ENCODE data around the gene DOCK8. TPM values are rescaled to one million over a fixed set of nuclear protein-coding genes. Genes with fewer than 3 reads are reported as not detected.
A peak's percentile ranks its signal among the peaks of the same experiment; 100 is the strongest.
"Not testable (repeated sequence)": the region's sequence is repeated elsewhere in the genome, so short reads cannot be mapped to it uniquely, and the experiment has no call there.

The DOCK8 gene
- total RNA-seq: 100 to 1,000 TPM; 143 to 174 TPM

DNA sequence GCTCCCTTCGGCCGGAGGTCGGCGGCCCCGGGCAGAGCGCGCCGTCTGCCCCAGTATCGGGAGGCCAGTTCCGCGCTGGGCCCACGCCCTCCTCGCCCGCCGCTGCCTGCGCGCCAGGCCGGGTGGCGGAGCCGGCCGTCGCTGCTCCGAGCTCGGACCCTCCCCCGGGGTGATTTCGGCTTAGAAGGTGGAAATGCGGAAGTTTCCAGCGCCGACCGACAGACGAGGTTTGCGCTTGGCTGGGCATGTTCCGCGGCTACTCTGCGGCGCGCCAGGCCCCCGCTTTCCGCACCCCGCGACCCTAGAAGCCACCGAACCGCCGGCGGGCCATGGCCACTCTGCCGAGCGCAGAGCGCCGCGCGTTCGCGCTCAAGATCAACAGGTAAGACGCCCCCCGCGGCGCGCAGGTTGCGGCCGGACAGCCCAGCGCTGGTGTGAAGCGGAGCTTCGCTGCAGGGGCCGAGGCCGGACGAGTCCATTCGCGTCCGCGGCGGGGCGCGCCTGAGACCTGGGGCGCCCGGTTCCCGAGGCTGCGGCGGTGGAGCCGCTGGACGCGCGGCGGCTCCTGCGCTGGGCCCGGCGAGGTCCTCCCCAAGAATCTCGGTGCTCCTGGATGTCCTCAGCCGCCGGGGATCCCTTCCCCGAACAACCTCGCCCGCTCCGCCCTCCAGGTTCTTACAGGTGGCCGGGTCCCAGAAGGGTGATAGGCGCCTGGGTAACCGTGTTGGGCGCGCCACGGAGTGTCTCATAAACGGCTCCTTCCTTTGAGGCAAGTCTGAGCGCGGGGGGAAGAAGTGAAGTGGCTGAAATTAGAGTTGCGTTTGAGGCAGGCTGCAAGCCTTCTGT, at the start of gene DOCK8:
Gene DOCK8, plus strand, starts transcription at position 218 of the 846 bp plus-strand sequence. Its CDS starts 112 bp downstream, at position 330.
- peak within 1 kb of the TSS; percentile 51 to 60 for H3K27ac Mint-ChIP-seq
- ATAC-seq: peak; percentile 95
- H3K9me3 Mint-ChIP-seq: no peaks in the 10 kb centered on the region
- H3K36me3 Mint-ChIP-seq: no peaks in the 10 kb centered on the region
- peak; percentile 86 for DNase-seq (ENCODE audit: low spot score)
- H3K4me1 Mint-ChIP-seq (ENCODE audit: low read depth in 2 of 2): peaks cover 17 to 22% of the 10 kb centered on the region in 2 donors
- H3K4me3 Mint-ChIP-seq: peak within 1 kb of the TSS; percentile 87
- no peaks in the 10 kb centered on the region for H3K27me3 Mint-ChIP-seq

DNA sequence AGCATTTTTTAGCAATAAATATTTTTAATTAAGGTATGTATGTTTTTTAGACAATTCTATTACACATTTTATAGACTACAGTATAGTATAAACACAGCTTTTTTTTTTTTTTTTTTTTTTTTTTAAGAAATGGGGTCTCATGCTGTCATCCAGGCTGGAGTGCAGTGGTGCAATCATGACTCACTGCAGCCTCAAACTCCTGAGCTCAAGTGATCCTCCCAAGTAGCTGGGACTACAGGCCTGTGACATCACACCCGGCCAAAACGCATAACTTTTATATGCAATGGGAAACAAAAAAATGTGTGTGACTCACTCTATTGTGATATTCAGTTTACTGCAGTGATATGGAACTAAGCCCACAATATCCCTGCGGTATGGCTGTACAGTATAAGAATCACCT, 44.9 kb upstream of the DOCK8 start:
- not testable (repeated sequence) for H3K27me3 Mint-ChIP-seq; H3K4me1 Mint-ChIP-seq (ENCODE audit: low read depth in 2 of 2); H3K36me3 Mint-ChIP-seq; DNase-seq (ENCODE audit: low spot score); H3K4me3 Mint-ChIP-seq; H3K9me3 Mint-ChIP-seq; H3K27ac Mint-ChIP-seq; ATAC-seq

DNA sequence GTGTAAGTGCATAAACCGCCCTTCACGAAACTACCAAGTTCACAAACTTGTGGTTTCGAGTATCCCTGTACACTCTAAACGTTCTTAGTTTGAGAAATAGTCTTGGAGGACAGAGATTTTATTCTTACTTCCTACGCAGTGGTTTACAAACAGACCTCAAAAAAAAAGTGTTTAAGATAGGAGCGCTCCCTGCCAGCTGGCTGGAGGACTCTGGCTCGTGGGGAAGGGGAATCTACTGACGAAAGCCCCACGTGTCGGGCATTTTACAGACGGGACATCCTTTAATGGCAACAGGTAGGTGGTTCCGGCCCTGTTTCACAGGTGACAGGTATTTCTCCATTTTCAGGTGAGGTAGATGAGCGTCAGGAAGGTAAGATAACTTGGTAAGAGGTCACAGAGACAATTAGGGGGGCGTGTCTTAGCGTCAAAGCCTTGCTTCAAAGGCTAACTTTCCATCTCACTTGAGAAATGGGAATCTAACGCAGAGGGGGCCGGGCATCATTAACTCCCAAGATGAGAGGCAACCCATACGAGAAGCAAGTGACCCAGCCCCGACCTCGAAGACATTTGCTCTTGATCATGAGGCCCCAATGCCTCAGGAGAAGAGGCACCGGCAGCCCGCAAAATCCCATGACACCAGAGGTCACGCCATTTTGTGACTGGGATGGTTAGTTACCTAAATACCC, 36.4 kb upstream of the DOCK8 start:
- Mint-ChIP-seq H3K27ac (peak overlapping the region; percentile 68 to 92), H3K4me3 (peak overlapping the region; percentile 94)
- not testable (repeated sequence) for H3K4me1 Mint-ChIP-seq (ENCODE audit: low read depth in 2 of 2); ATAC-seq; H3K9me3 Mint-ChIP-seq; H3K27me3 Mint-ChIP-seq; DNase-seq (ENCODE audit: low spot score); H3K36me3 Mint-ChIP-seq

GRCh38 chr9:178970-179383, 35.7 kb upstream of the DOCK8 start, which contains the start of gene ZNG1A:
Gene ZNG1A, minus strand, starts transcription at chr9:179056. Its CDS starts 87 bp downstream, at chr9:178969.
- not testable (repeated sequence) for ATAC-seq; H3K36me3 Mint-ChIP-seq; H3K9me3 Mint-ChIP-seq; H3K27me3 Mint-ChIP-seq; H3K4me1 Mint-ChIP-seq (ENCODE audit: low read depth in 2 of 2)
- DNase-seq (ENCODE audit: low spot score): peak; percentile 79
- Mint-ChIP-seq H3K27ac (peak within 1 kb of the TSS; percentile 68 to 92), H3K4me3 (peak within 1 kb of the TSS; percentile 94)

GRCh38 chr9:199601-200000, 15.1 kb upstream of the DOCK8 start:
- ATAC-seq; DNase-seq (ENCODE audit: low spot score); H3K4me1 Mint-ChIP-seq (ENCODE audit: low read depth in 2 of 2); H3K27me3 Mint-ChIP-seq; H3K27ac Mint-ChIP-seq; H3K36me3 Mint-ChIP-seq; H3K4me3 Mint-ChIP-seq; H3K9me3 Mint-ChIP-seq: not testable (repeated sequence)

DNA sequence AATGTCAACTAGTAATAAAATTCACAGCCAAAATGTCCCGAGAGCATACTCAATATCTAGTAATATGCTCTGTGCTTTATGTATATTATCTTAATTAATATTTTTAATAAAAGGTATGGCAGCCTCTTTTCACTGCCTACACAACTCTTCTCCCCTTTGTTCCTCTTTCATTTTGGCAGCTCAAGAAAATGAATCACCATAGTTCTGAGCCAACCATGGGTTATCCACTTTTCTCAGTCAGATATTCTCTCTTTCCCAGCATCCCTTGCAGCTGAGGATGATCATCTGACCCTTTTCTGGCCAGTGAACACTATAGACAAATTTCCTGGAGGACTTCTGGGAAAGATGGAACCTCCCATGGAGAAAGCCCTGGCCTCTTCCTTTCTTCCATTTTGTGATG, 8.2 kb upstream of the DOCK8 start:
- Mint-ChIP-seq H3K4me3 (no peak overlapping the region), H3K27ac (no peak overlapping the region)
- ATAC-seq: no peak

DNA sequence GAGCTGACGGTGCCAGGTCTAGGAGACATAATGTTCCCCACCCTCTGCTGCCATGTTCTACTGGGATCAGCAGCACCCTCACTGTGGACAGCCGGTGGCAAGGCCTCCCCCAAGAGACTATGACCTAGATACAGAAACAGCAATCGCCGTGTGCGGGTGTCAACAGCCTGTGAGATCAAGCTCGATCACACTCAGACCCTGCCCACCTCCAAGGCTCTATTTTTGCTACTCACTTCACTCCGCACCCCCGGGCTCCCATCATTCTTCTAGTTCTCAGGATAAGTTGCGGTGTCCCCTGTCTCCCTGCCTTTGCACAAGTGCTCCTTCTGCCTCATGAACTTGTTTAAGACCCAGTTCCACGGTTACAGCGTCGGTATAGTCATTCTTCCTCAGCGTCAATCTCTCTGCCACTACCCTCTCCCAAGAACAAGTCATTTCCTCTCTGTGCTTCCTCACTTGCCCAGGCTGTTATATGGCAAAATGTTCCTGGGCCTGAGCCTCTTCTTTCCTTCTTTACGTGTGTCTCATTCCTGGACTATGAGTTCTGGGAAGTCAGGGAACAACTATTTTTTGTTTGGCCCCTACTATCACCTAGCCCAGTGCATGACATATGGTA, 5.4 kb upstream of the DOCK8 start:
- Mint-ChIP-seq H3K9me3 (no peaks in the 10 kb centered on the region), H3K4me1 (ENCODE audit: low read depth in 2 of 2) (peaks cover 0 to 4% of the 10 kb centered on the region in 2 donors), H3K27me3 (peaks cover 0 to 3% of the 10 kb centered on the region in 2 donors), H3K4me3 (no peak overlapping the region), H3K27ac (no peak overlapping the region), H3K36me3 (no peaks in the 10 kb centered on the region)
- ATAC-seq (no peak), DNase-seq (ENCODE audit: low spot score) (no peak)

More for the DNA sequence above, 8.2 kb upstream of the DOCK8 start:
- Mint-ChIP-seq H3K9me3 (no peaks in the 10 kb centered on the region), H3K27me3 (peaks cover 0 to 6% of the 10 kb centered on the region in 2 donors), H3K4me1 (ENCODE audit: low read depth in 2 of 2) (peaks cover 0 to 4% of the 10 kb centered on the region in 2 donors), H3K36me3 (no peaks in the 10 kb centered on the region)
- DNase-seq (ENCODE audit: low spot score): no peak

DNA sequence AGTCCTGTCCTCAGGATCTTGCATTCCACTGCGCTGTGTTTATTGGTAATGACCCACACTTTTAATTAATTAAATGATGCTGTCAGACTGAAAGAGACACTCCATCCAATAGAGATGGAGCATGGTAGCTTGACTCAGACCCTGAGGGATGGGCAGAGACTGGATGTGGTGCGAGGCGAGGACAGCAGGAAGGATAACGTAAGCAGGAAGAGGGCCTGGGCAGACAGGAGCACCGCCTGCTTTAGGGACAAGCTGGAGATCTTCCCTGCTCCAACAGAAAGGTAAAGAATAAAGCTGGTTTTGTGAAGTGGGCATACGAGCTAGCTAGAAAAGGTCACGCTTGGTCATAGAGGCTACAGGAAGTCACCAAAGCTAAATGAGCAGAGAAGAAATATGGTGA, 3.6 kb upstream of the DOCK8 start:
- H3K4me1 Mint-ChIP-seq (ENCODE audit: low read depth in 2 of 2): peaks cover 4 to 6% of the 10 kb centered on the region in 2 donors
- H3K36me3 Mint-ChIP-seq: no peaks in the 10 kb centered on the region
- no peaks in the 10 kb centered on the region for H3K27me3 Mint-ChIP-seq
- no peak overlapping the region for H3K27ac Mint-ChIP-seq
- H3K4me3 Mint-ChIP-seq: no peak overlapping the region
- H3K9me3 Mint-ChIP-seq: no peaks in the 10 kb centered on the region
- DNase-seq (ENCODE audit: low spot score) (no peak), ATAC-seq (no peak)

DNA sequence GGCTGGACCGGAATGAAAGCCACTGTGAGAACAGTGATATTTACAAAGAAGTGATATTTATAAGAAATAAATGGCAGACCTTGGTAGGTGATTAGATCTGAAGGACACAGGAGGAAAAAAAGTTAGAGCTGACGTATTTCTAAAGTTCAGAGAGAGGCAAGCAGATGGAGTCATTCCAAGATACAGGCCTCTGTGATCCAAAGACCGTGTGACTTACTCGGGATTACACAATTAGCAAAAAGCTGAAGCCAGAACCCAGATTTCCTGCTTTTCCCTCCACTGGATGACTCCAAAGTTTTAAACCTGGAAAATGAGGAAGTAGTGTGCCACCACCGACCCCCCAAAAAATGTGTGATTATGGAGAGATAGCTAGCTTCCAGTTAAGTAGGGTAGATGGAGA, 3.1 kb upstream of the DOCK8 start:
- no peaks in the 10 kb centered on the region for H3K27me3 Mint-ChIP-seq

DNA sequence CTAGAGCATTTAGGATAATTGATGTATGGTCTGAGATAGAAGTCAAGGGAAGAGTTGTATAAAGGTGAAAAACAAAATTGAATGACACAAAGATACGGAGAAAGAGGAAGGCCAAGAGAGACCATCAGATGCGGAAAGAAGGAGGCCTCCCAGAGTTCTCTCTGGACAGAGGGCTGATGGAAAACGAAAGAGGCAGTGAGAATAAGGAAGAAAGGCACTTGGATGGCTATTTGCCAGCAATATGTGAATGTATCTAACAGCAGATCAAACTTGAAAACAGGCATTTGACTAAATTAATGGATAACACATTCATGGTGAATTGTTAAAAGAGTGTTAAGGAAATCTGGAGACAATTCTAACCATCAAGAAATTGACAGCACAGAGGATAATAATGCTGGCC, 2.4 kb upstream of the DOCK8 start:
- Mint-ChIP-seq H3K9me3 (no peaks in the 10 kb centered on the region), H3K36me3 (no peaks in the 10 kb centered on the region), H3K27me3 (no peaks in the 10 kb centered on the region), H3K4me3 (no peak overlapping the region), H3K27ac (no peak overlapping the region), H3K4me1 (ENCODE audit: low read depth in 2 of 2) (peaks cover 15 to 16% of the 10 kb centered on the region in 2 donors)
- ATAC-seq (no peak), DNase-seq (ENCODE audit: low spot score) (no peak)

More for the DNA sequence above, 3.1 kb upstream of the DOCK8 start:
- no peaks in the 10 kb centered on the region for H3K36me3 Mint-ChIP-seq
- H3K4me3 Mint-ChIP-seq: no peak overlapping the region
- no peak for ATAC-seq
- no peaks in the 10 kb centered on the region for H3K9me3 Mint-ChIP-seq
- H3K27ac Mint-ChIP-seq: no peak overlapping the region
- DNase-seq (ENCODE audit: low spot score): no peak
- peaks cover 8% of the 10 kb centered on the region in 2 donors for H3K4me1 Mint-ChIP-seq (ENCODE audit: low read depth in 2 of 2)

DNA sequence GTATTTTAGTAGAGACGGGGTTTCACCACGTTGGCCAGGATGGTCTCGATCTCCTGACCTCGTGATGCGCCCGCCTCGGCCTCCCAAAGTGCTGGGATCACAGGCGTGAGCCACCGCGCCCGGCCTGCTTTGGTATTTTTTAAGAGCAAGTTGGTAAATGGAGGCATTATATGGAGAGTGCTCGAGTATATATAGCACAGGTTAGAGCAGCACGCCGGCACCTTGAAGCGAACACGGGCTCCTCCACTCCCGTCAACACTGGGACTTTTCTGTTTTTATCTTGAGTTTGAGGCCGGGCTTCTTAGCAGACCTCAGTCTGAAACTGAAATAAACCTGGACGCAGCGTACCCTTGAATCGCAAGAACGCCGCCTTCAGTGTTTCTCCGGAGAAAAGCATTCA, 764 bp upstream of the DOCK8 start:
- peak overlapping the region; percentile 87 for H3K4me3 Mint-ChIP-seq
- H3K36me3 Mint-ChIP-seq; ATAC-seq; H3K27me3 Mint-ChIP-seq; DNase-seq (ENCODE audit: low spot score); H3K9me3 Mint-ChIP-seq: not testable (repeated sequence)
- H3K27ac Mint-ChIP-seq: peak overlapping the region; percentile 51 to 60
- peaks cover 17 to 21% of the 10 kb centered on the region in 2 donors for H3K4me1 Mint-ChIP-seq (ENCODE audit: low read depth in 2 of 2)

- DNase-seq (ENCODE audit: low spot score): no peak
- H3K4me1 Mint-ChIP-seq (ENCODE audit: low read depth in 2 of 2): peaks cover 16 to 21% of the 10 kb centered on the region in 2 donors
These were observed 366 bp upstream of the DOCK8 start for GRCh38 chr9:214351-214647.

GRCh38 chr9:215631-216155, 1.0 kb downstream of the DOCK8 start:
- peak overlapping the region; percentile 51 to 60 for H3K27ac Mint-ChIP-seq
- H3K4me1 Mint-ChIP-seq (ENCODE audit: low read depth in 2 of 2): peaks cover 22 to 26% of the 10 kb centered on the region in 2 donors
- no peaks in the 10 kb centered on the region for H3K9me3 Mint-ChIP-seq
- no peaks in the 10 kb centered on the region for H3K36me3 Mint-ChIP-seq
- ATAC-seq (no peak), DNase-seq (ENCODE audit: low spot score) (no peak)
- H3K4me3 Mint-ChIP-seq: peak overlapping the region; percentile 87
- H3K27me3 Mint-ChIP-seq: no peaks in the 10 kb centered on the region

More at GRCh38 chr9:214351-214647, 366 bp upstream of the DOCK8 start:
- Mint-ChIP-seq H3K4me3 (peak overlapping the region; percentile 87), H3K9me3 (no peaks in the 10 kb centered on the region), H3K36me3 (no peaks in the 10 kb centered on the region), H3K27me3 (no peaks in the 10 kb centered on the region), H3K27ac (peak overlapping the region; percentile 51 to 60)
- ATAC-seq: no peak
